ENCODE results near the gene SPACA1.

DNA sequence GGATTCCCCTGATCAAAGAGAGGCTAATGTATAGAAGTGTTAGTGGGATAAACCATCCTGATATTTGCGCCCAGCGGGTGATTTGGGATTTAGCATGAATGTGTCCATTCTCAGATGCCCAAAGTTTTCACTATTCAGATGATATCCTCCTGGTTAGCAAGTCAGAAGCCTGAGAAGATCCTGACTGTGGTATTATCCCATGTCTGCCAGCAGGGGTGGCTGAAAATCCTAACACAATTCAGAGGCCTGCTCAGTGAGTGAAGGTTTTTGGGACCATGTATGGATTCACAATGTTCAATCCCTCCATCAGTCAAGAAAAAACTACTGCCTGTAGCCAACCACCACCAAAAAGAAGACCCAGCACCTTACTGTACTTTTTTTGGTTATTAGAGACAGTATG lies 34.1 kb upstream of the SPACA1 start:
- TF ChIP-seq, protein P1, sequence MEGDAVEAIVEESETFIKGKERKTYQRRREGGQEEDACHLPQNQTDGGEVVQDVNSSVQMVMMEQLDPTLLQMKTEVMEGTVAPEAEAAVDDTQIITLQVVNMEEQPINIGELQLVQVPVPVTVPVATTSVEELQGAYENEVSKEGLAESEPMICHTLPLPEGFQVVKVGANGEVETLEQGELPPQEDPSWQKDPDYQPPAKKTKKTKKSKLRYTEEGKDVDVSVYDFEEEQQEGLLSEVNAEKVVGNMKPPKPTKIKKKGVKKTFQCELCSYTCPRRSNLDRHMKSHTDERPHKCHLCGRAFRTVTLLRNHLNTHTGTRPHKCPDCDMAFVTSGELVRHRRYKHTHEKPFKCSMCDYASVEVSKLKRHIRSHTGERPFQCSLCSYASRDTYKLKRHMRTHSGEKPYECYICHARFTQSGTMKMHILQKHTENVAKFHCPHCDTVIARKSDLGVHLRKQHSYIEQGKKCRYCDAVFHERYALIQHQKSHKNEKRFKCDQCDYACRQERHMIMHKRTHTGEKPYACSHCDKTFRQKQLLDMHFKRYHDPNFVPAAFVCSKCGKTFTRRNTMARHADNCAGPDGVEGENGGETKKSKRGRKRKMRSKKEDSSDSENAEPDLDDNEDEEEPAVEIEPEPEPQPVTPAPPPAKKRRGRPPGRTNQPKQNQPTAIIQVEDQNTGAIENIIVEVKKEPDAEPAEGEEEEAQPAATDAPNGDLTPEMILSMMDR (IDR thresholded peaks at IDR 0.05), result no peak
- TF ChIP-seq POLR2A (IDR thresholded peaks at IDR 0.05), result no peak
- no peak for TF ChIP-seq POLR2AphosphoS5 (IDR thresholded peaks at IDR 0.05)

All from upper lobe of left lung (tissue), 4 donors.